Activated T-cell treated with anti-CD3 and anti-CD28 coated beads, Interleukin-2, amount 50 U/mL, for 4 hours (primary cell): ENCODE measurements around the gene PIK3C3. TPM values are rescaled to one million over a fixed set of nuclear protein-coding genes. Genes with fewer than 3 reads are reported as not detected.

Source experiments
- ATAC-seq, 2 donors: fragments of 200-7000 bp; cut with Tn5 transposase; one replicate each; pipeline ENCODE4 v1.10.0; 2021
- DNase-seq: peaks from one replicate; pipeline ENCODE4 v3.0.0-alpha.2; 2020
- H3K27me3 Mint-ChIP-seq: one replicate; pipeline ENCODE4 v1.8.0; 2021; ENCODE audit warnings: low read depth, mixed read lengths
- H3K36me3 Mint-ChIP-seq: one replicate; pipeline ENCODE4 v1.8.0; 2022; ENCODE audit warnings: mixed read lengths; ENCODE audit not compliant: insufficient read depth
- H3K4me1 Mint-ChIP-seq: one replicate; pipeline ENCODE4 v1.8.0; 2021; ENCODE audit warnings: low read depth, mixed read lengths
- H3K4me3 Mint-ChIP-seq: one replicate; pipeline ENCODE4 v1.8.0; 2021; ENCODE audit warnings: mild to moderate bottlenecking, moderate library complexity, mixed read lengths
- H3K9me3 Mint-ChIP-seq: one replicate; pipeline ENCODE4 v1.8.0; 2021; ENCODE audit warnings: mixed read lengths
- total RNA-seq, 3 donors: library from RNA; stranded (reverse); gene quantifications; one replicate each; pipeline ENCODE4 v1.2.1, GENCODE V29; 2021

The PIK3C3 gene
- total RNA-seq, 3 donors from 2014 or later: 34.9 to 37.3 (median 35.2) TPM

DNA sequence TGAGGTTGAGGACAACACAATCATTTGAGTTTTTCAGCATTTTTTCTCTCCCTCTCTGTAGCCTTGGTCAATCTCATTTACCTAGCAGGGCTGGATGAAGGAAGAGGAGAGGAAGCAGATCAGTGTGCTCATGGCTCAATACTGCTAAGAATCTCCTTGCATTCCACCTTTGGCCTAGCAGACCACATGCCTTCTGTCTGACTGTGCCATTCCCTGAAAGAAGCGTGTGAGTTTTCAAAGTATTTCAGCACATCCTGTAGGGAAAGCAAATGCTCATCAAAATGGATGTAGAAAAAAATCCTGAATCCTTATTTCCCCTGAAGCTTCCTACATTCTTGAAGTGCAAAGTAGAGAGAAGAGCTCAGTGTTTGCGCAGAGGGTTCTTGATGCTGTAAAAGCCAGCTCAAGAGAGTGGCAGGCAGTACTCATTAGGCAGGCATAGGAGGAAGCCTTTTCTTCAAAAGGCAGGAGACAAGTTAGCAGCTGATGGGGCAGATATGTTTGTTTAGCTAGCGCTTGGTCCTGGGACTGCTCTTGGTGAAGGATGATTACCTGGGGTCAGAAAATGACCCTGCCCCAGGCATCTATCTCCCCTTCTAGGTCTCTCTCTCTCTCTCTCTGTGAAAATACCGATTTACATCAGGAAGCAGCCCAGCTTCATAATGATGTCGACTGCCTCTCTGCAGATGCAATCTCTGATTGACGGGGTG is 14.4 kb upstream of the PIK3C3 start:
- H3K27me3 Mint-ChIP-seq: peaks cover 28% of the 10 kb centered on the region
- ATAC-seq (no peak), DNase-seq (no peak)

DNA sequence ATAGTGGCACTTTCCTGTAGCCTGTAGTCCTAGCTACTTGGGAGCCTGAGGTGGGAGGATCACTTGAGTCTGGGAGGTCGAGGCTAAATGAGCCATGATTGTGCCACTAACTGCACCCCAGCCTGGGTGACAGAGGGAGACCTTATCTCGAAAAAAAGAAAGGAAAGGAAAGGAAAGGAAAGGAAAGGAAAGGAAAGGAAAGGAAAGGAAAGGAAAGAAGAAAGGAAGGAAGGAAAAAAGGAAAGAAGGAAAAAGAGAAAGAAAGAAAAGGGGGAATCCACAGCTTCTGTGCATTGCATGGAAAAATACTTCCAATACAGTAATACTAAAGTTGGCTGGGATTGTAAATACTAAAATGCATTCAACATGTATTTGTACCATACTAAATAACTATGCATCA is 12.8 kb upstream of the PIK3C3 start:
- DNase-seq: no peak
- H3K4me3 Mint-ChIP-seq: no peak overlapping the region
- peaks cover 6% of the 10 kb centered on the region for H3K4me1 Mint-ChIP-seq
- H3K36me3 Mint-ChIP-seq: no peaks in the 10 kb centered on the region
- H3K27me3 Mint-ChIP-seq: peaks cover 38% of the 10 kb centered on the region
- ATAC-seq: no peak
- H3K9me3 Mint-ChIP-seq: no peaks in the 10 kb centered on the region

More for the DNA sequence above, 14.4 kb upstream of the PIK3C3 start:
- Mint-ChIP-seq H3K9me3 (no peaks in the 10 kb centered on the region), H3K36me3 (no peaks in the 10 kb centered on the region), H3K4me1 (peaks cover 9% of the 10 kb centered on the region), H3K4me3 (no peak overlapping the region)

DNA sequence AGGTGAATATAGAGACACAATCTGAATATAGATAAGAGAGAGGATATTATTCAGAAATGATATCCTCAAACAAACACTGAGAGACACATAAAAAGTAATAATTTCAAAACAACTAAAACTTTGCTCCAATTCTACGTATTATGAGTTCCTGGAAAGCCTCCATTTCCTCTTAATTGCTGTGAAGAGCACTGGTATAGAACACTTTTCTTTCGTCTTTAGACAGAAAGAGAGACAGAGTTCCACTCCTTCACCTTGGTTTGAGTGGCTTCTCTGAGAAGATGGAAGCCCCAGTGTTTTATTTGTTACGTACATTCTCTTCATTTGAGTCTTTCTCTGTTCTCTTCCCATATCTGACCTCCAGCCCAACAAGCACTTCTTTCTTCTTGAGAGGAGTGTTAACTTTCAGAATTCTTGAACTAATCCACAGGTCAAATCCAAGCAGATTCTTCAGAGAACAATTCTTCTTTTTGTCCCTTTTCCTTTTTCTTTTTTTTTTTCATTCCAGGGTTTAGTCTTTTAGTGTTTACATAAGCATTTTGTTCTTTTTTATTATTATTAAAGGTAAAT is 6.4 kb upstream of the PIK3C3 start:
- peaks cover 20% of the 10 kb centered on the region for H3K4me1 Mint-ChIP-seq
- H3K36me3 Mint-ChIP-seq: no peaks in the 10 kb centered on the region
- ATAC-seq (no peak), DNase-seq (no peak)
- H3K9me3 Mint-ChIP-seq: no peaks in the 10 kb centered on the region
- H3K27me3 Mint-ChIP-seq: peaks cover 32% of the 10 kb centered on the region
- no peak overlapping the region for H3K4me3 Mint-ChIP-seq

DNA sequence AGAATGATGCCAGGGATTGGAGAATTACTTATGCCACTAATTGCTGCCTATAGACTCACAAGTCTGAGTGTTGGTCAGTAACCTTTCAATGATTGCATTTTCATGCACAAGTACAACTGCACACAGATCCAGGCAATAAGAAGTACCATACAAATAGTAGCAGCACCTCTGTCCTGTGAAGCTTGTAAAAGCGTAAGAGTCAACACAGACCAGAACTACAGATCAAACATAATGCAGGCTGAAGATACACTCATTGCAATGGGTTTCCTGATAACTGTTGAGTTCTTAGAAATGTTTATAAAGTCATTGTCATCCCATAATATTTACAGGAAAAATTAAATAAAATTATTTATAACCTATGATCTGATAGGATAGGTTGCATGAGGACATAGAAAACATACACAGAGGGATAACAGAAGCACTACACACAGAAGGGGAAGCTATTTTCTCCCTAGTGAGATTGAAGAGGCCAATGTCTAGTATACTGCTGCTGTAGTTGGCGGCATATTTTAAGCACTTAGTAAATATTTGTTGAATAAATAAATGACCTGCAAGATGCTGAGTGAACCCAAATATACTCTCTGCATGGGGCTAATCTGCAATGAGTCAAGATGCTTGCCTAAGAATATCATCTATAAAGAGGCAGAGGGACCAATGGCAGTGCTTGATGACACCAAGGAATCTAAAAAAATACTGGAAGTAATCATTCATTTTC is 5.7 kb upstream of the PIK3C3 start:
- ATAC-seq (no peak), DNase-seq (no peak)
- peaks cover 20% of the 10 kb centered on the region for H3K4me1 Mint-ChIP-seq
- no peaks in the 10 kb centered on the region for H3K9me3 Mint-ChIP-seq
- peaks cover 27% of the 10 kb centered on the region for H3K27me3 Mint-ChIP-seq
- H3K4me3 Mint-ChIP-seq: no peak overlapping the region
- no peaks in the 10 kb centered on the region for H3K36me3 Mint-ChIP-seq

DNA sequence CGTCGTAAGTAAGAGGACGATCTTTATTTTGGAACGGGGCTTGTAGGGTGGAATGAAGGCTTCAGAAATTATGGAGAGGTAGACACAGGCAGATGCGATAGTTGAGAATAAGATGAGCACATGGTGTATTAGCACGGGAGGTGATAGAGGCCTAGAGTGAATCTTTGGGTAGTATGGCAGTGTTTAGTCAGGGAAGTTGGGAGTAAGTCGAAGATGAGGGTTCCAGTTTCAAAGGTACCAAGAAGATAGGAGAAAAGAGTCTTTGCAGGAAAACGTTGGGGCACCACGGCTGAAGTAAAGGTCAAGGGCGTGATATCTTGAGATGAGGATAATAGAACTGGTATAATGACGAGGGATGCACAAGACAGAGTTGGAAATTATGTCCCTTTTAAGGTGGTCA is 654 bp downstream of the PIK3C3 start:
- Mint-ChIP-seq H3K4me3 (peak overlapping the region; percentile 100), H3K27me3 (peaks cover 3% of the 10 kb centered on the region), H3K9me3 (no peaks in the 10 kb centered on the region), H3K36me3 (peaks cover 23% of the 10 kb centered on the region), H3K4me1 (peaks cover 40% of the 10 kb centered on the region)
- ATAC-seq: no peak
- no peak for DNase-seq

DNA sequence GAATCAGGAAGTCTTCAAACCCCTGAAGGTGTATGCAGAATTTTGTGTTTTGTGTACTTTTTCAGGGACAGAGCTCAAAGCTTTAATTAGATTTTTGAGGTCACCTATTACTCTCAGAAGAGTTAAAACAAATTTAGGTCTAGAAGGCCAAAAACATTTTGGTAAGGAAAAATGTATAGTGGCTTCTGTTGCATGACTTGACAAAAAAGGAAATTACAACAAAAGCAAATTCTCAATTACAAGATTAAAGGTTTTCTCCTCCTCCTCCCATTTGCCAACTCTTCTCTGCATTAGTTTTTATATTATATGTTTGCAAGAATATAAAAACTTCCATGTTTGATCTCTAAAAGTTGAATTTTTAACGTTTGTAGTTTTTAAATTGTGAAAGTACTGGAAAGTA is 4.0 kb downstream of the PIK3C3 start:
- Mint-ChIP-seq H3K27me3 (no peaks in the 10 kb centered on the region), H3K4me3 (no peak overlapping the region), H3K4me1 (peaks cover 55% of the 10 kb centered on the region), H3K9me3 (no peaks in the 10 kb centered on the region), H3K36me3 (peaks cover 37% of the 10 kb centered on the region)
- no peak for ATAC-seq
- no peak for DNase-seq

DNA sequence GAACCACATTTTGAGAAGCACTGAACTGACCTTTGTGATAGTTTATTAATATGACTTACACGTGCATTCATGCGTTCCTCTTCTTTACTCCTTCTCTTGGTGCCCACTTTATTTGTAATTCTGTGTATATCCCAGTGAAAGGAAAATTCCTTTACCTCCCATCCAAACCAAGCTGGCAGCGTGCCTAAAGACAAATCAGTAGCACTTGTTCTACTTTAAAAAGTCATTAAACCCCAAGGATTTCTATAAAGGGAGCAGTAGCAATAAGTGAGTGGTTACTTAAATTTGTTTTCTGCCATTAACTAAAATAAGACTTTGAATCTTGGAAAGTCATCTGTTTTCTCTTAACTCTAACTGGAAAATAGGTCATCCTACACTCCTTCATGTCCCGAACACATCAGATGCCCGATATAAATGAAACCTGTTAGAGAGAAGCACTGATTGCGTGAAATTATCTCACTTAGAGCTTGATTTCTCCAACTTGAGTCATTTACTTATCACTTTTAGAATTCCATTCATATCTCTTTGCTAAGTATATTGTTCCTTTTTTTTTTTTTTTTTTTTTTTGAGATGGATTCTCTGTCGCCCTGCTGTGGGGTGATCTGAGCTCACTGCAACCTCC is 10.7 kb downstream of the PIK3C3 start:
- ATAC-seq (no peak), DNase-seq (no peak)
- Mint-ChIP-seq H3K9me3 (no peaks in the 10 kb centered on the region), H3K4me3 (no peak overlapping the region), H3K4me1 (peaks cover 48% of the 10 kb centered on the region), H3K36me3 (peaks cover 35% of the 10 kb centered on the region), H3K27me3 (no peaks in the 10 kb centered on the region)

DNA sequence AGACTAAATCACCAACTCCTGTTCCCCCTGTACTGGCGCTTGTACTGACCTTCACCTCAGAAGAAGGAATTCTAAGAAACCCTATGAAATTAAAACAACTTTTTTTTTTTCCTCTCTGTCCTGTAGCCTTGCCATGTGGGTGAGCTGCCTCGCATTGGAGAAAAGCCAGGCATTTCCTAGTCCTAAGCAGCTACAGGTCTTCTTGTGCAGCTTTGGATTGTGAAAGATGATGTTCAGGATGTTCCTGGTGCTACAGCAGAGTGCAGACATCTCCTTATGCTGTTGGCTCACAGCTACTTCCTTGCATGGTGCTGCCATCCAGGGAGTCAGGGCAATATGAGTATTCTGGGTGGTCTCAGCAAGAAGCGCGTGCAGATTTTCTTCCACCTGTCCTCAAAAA is 11.9 kb downstream of the PIK3C3 start:
- no peak for DNase-seq
- H3K36me3 Mint-ChIP-seq: peaks cover 32% of the 10 kb centered on the region
- H3K27me3 Mint-ChIP-seq: no peaks in the 10 kb centered on the region
- no peaks in the 10 kb centered on the region for H3K9me3 Mint-ChIP-seq
- no peak overlapping the region for H3K4me3 Mint-ChIP-seq
- ATAC-seq: no peak
- H3K4me1 Mint-ChIP-seq: peaks cover 46% of the 10 kb centered on the region

DNA sequence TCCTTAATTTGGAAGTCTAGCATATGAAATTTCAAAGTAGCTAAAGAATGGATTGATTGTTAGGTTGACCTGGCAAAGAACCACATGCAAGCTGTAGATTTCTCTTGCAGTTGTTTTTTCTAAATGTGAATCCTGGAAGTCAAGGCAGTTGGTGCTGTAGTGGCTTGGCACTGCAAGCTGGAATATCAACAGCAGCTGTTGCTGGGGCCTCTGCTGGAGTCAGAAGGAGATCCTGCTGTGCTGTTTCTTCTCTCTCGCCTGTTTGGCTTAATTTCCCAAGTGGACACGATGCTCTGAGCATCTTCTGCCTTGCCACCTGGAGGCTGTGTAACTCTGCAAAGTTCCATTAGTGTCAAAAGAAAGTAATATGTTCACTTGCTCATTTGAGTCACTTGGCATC is 12.6 kb downstream of the PIK3C3 start:
- Mint-ChIP-seq H3K4me1 (peaks cover 50% of the 10 kb centered on the region), H3K36me3 (peaks cover 30% of the 10 kb centered on the region), H3K9me3 (no peaks in the 10 kb centered on the region), H3K27me3 (no peaks in the 10 kb centered on the region), H3K4me3 (no peak overlapping the region)
- no peak for DNase-seq
- ATAC-seq: no peak

DNA sequence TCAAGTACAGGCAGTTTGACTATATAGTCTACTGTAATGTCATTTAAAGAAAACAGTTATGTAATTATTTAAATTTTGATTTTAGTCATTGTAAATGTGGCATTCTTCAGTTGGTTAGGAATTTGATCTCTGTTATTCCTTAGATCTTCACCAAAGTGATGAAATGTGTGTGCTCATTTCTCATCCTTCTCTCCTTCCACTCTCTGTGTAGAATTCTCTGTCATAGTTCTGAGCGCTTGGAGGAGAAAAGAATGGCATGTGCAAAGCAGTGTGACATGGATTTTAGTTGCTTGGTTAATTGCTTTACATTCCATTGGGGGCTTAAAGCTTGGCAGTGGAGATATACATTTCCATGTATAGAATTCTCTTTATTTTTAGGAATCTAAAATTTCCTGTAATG is 14.8 kb downstream of the PIK3C3 start:
- H3K4me3 Mint-ChIP-seq: no peak overlapping the region
- H3K36me3 Mint-ChIP-seq: peaks cover 27% of the 10 kb centered on the region
- peaks cover 49% of the 10 kb centered on the region for H3K4me1 Mint-ChIP-seq
- DNase-seq (no peak), ATAC-seq (no peak)
- no peaks in the 10 kb centered on the region for H3K9me3 Mint-ChIP-seq
- H3K27me3 Mint-ChIP-seq: no peaks in the 10 kb centered on the region

DNA sequence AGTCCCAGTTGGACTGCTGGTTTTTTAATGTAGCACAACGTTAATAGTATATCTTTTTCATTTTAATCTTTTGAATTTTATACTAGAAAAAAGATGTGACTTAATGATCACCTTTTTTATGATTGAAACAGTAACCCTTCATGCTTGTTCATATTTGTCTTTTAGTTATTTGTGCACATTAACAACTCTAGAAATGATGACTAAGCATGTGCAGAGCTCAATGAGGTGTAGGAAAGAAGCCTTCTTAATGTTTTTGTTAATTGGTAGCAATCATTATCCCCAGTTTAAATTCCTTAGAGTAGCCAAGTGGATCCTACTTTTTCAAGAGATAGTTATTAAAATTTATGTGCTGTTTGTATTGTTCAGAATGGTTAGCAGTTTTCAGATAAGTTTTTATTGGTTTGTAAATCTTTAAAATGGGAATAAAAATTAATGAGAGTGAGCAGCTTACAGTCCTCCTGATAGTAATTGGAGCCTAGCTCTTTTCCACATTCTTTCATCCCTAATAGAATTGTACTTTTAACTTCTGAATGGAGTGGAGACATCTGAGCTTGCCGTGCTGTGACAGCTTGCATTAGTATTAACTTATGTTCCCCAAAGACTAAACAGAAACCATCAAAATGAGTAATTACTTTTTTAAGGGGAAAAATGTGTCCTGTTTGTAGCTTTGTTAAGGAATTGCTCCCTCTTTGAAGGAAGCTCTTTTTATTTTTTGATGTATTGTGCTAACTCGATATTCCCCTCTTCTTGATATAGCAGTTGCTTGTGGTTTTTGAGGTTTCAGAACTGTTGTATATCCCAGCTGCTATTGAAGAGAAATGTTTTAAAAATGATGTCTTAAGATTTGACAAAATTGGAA is 17.3 kb downstream of the PIK3C3 start:
- no peak for ATAC-seq
- Mint-ChIP-seq H3K4me3 (no peak overlapping the region), H3K4me1 (peaks cover 48% of the 10 kb centered on the region)

DNA sequence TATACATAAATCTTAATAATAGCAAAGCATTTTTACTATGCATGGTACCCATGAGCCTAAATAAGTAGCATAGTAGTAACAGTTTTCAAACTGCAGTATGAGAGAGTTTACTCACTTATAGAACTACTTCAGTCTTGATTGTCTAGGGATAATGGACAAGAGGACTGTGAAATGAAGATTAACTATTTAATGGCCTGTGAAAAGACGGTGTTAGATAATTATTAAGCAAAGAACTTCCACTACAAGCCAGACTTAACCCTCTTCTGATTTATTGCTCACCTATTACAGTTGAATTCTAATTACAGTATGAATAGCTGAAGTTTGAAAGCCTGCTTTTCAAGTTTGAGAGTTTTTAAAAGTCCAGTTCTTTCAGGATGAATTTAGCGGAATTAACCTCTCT is 18.9 kb downstream of the PIK3C3 start:
- no peak for DNase-seq

More for the DNA sequence above, 17.3 kb downstream of the PIK3C3 start:
- no peaks in the 10 kb centered on the region for H3K27me3 Mint-ChIP-seq
- H3K9me3 Mint-ChIP-seq: no peaks in the 10 kb centered on the region
- peaks cover 28% of the 10 kb centered on the region for H3K36me3 Mint-ChIP-seq
- no peak for DNase-seq

DNA sequence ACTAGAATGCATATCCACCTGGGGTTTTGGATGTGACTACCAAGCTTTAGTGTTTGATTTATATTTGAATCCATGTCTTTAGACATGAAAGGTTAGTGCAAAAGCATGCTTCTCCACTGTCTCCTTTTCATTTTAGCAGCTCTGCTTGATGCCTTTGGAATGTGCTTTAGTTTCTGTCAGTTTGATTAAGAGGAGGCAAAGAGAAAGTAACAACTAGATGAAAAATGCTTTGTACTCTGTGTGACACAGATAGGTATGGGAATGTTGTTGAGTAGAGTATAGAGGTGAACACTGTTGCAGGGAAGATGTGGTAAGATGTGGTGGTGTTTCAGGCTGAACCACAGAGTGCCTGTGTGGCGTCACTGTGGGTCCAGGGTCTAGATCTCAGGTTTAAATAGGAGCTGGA is 19.8 kb downstream of the PIK3C3 start:
- Mint-ChIP-seq H3K4me1 (peaks cover 38% of the 10 kb centered on the region), H3K4me3 (no peak overlapping the region), H3K9me3 (no peaks in the 10 kb centered on the region), H3K36me3 (peaks cover 25% of the 10 kb centered on the region), H3K27me3 (no peaks in the 10 kb centered on the region)
- no peak for DNase-seq
- ATAC-seq: peak; percentile 90 to 96

More for the DNA sequence above, 18.9 kb downstream of the PIK3C3 start:
- H3K4me1 Mint-ChIP-seq: peaks cover 39% of the 10 kb centered on the region
- ATAC-seq: no peak
- H3K36me3 Mint-ChIP-seq: peaks cover 25% of the 10 kb centered on the region
- no peak overlapping the region for H3K4me3 Mint-ChIP-seq
- H3K27me3 Mint-ChIP-seq: no peaks in the 10 kb centered on the region
- no peaks in the 10 kb centered on the region for H3K9me3 Mint-ChIP-seq

DNA sequence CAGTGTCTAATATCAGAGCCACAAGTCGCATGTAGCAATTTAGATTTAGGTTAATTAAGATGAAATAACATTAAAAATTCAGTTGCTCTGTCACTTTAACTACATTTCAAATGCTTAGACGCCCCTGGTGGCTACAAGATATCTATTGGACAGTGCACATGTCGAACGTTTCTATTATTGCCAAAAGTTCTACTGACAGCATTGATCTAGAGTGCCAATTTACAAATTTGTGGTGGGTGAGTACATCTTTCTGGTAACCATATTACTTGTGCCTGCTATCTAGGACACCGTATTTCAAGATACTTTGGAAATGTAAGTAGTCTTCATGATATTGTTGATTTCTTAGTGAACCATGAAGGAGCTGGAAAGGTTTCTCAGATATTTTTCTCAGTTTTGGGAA is 20.2 kb downstream of the PIK3C3 start:
- no peak for DNase-seq
- ATAC-seq: peak; percentile 24 to 49
- Mint-ChIP-seq H3K36me3 (peaks cover 24% of the 10 kb centered on the region), H3K27me3 (no peaks in the 10 kb centered on the region), H3K9me3 (no peaks in the 10 kb centered on the region), H3K4me3 (no peak overlapping the region), H3K4me1 (peaks cover 41% of the 10 kb centered on the region)
